ENCODE data around the gene TSPAN3. TPM values are rescaled to one million over a fixed set of nuclear protein-coding genes. Genes with fewer than 3 reads are reported as not detected.

The TSPAN3 gene
- total RNA-seq, 1 donor from 2014 or later = 97.1 TPM

GRCh38 chr15:77027697-77028450, 43.0 kb downstream of the TSPAN3 start:
- DNase-seq (peak; percentile 56), ATAC-seq (peak; percentile 61)
- intact Hi-C loops (cut with micrococcal nuclease) = no loop called here

GRCh38 chr15:77027111-77027696, 43.7 kb downstream of the TSPAN3 start:
- ATAC-seq (no peak), DNase-seq (peak; percentile 16)
- intact Hi-C loops (cut with micrococcal nuclease) = no loop called here

GRCh38 chr15:77026501-77027110, 44.3 kb downstream of the TSPAN3 start:
- no peak for ATAC-seq
- intact Hi-C loops (cut with micrococcal nuclease) = no loop called here
- DNase-seq = peak; percentile 19

GRCh38 chr15:77025941-77026411, 44.9 kb downstream of the TSPAN3 start:
- DNase-seq (peak; percentile 14), ATAC-seq (no peak)
- intact Hi-C loops (cut with micrococcal nuclease) = no loop called here

GRCh38 chr15:77025083-77025901, 45.6 kb downstream of the TSPAN3 start:
- intact Hi-C loops (cut with micrococcal nuclease) = no loop called here
- ATAC-seq (no peak), DNase-seq (peak; percentile 18)

GRCh38 chr15:77024273-77025082, 46.4 kb downstream of the TSPAN3 start:
- peak; percentile 51 for ATAC-seq
- intact Hi-C loops (cut with micrococcal nuclease) = no loop called here
- DNase-seq = peak; percentile 85

- intact Hi-C loops (cut with micrococcal nuclease) = no loop called here
- no peak for ATAC-seq
- peak; percentile 19 for DNase-seq
Measured at GRCh38 chr15:77023576-77024272, 47.2 kb downstream of the TSPAN3 start.

GRCh38 chr15:77022646-77023575, 48.0 kb downstream of the TSPAN3 start:
- DNase-seq = peak; percentile 26
- intact Hi-C loops (cut with micrococcal nuclease) = no loop called here
- no peak for ATAC-seq

- intact Hi-C loops (cut with micrococcal nuclease) = no loop called here
- DNase-seq = peak; percentile 35
- ATAC-seq = peak; percentile 8
Measured at GRCh38 chr15:77021803-77022381, 49.0 kb downstream of the TSPAN3 start.

GRCh38 chr15:77021088-77021481, 49.8 kb downstream of the TSPAN3 start:
- peak; percentile 45 for DNase-seq
- intact Hi-C loops (cut with micrococcal nuclease) = no loop called here
- ATAC-seq = peak; percentile 82

GRCh38 chr15:77020348-77021087, 50.4 kb downstream of the TSPAN3 start:
- intact Hi-C loops (cut with micrococcal nuclease) = no loop called here
- DNase-seq (no peak), ATAC-seq (no peak)

- intact Hi-C loops (cut with micrococcal nuclease) = no loop called here
- DNase-seq = no peak
- ATAC-seq = no peak
Measured at GRCh38 chr15:77019521-77020331, 51.2 kb downstream of the TSPAN3 start.

- DNase-seq (no peak), ATAC-seq (no peak)
- intact Hi-C loops (cut with micrococcal nuclease) = no loop called here
Measured at GRCh38 chr15:77018796-77019505, 52.0 kb downstream of the TSPAN3 start.

Measured in left ventricle myocardium superior (tissue), 1 donor.